Loucy (cell line): ENCODE measurements around the gene IGFBP3.

Source experiments
- H2AFZ ChIP-seq: fragments of 200-600 bp; sonication (generic); 2 replicates; pipeline ENCODE4 v1.6.0; 2016; ENCODE audit warnings: antibody characterized with exemption, mild to moderate bottlenecking, low read length, moderate library complexity
- H3F3A ChIP-seq: fragments of 200-600 bp; 2 replicates; pipeline ENCODE4 v1.6.0; 2016; ENCODE audit warnings: antibody characterized with exemption, low read depth, mild to moderate bottlenecking
- H3K27me3 ChIP-seq: fragments of 200-600 bp; sonication (generic); 2 replicates; pipeline ENCODE4 v1.6.1; 2014; ENCODE audit warnings: low read length, mild to moderate bottlenecking; ENCODE audit not compliant: insufficient read depth, poor library complexity, severe bottlenecking
- H3K36me3 ChIP-seq: fragments of 200-600 bp; sonication (generic); 2 replicates; pipeline ENCODE4 v1.6.1; 2016; ENCODE audit warnings: low read length; ENCODE audit not compliant: insufficient read depth
- H3K4me1 ChIP-seq: fragments of 200-600 bp; sonication (generic); 2 replicates; pipeline ENCODE4 v1.5.1; 2014; ENCODE audit warnings: low read length, mild to moderate bottlenecking; ENCODE audit not compliant: insufficient read depth, poor library complexity, severe bottlenecking
- H3K4me2 ChIP-seq: fragments of 200-600 bp; sonication (generic); 2 replicates; pipeline ENCODE4 v1.6.0; 2014; ENCODE audit warnings: antibody characterized with exemption, low read length, low read depth, mild to moderate bottlenecking; ENCODE audit not compliant: poor library complexity, severe bottlenecking
- H3K4me3 ChIP-seq: fragments of 200-600 bp; sonication (generic); 2 replicates; pipeline ENCODE4 v1.5.1; 2014; ENCODE audit warnings: low read length, mild to moderate bottlenecking, mixed read lengths; ENCODE audit not compliant: poor library complexity, severe bottlenecking
- H3K79me2 ChIP-seq: fragments of 200-600 bp; sonication (generic); 2 replicates; pipeline ENCODE4 v1.6.1; 2014; ENCODE audit warnings: low read length; ENCODE audit not compliant: insufficient read depth
- H3K9ac ChIP-seq: fragments of 200-600 bp; sonication (generic); 2 replicates; pipeline ENCODE4 v1.6.0; 2014; ENCODE audit warnings: mild to moderate bottlenecking, low read depth, low read length, moderate library complexity; ENCODE audit not compliant: poor library complexity, severe bottlenecking
- H3K9me2 ChIP-seq: fragments of 200-600 bp; sonication (generic); replicated peaks from 2 replicates; pipeline ENCODE4 v1.6.1; 2016; ENCODE audit warnings: low read depth, low read length, mixed read lengths
- H3K9me3 ChIP-seq: fragments of 200-600 bp; sonication (generic); 2 replicates; pipeline ENCODE4 v1.6.1; 2014; ENCODE audit warnings: mild to moderate bottlenecking, antibody characterized with exemption, low read length, low read depth; ENCODE audit not compliant: insufficient read depth
- H4K20me1 ChIP-seq: fragments of 200-600 bp; sonication (generic); 2 replicates; pipeline ENCODE4 v1.6.0; 2014; ENCODE audit warnings: antibody characterized with exemption, low read length, mild to moderate bottlenecking; ENCODE audit not compliant: insufficient read depth, poor library complexity, severe bottlenecking
- EZH2phosphoT487 ChIP-seq: fragments of 200-600 bp; IDR thresholded peaks from 2 replicates; pipeline ENCODE4 v1.6.1; 2018; ENCODE audit warnings: antibody characterized with exemption, mild to moderate bottlenecking, moderate library complexity, borderline replicate concordance
- TF ChIP-seq, protein P1 (sequence below): fragments of 200-600 bp; sonication (generic); conservative IDR thresholded peaks from 2 replicates; pipeline ENCODE4 v1.5.1; 2014; ENCODE audit warnings: mild to moderate bottlenecking, antibody characterized with exemption, low read length

IGFBP3 gene

DNA sequence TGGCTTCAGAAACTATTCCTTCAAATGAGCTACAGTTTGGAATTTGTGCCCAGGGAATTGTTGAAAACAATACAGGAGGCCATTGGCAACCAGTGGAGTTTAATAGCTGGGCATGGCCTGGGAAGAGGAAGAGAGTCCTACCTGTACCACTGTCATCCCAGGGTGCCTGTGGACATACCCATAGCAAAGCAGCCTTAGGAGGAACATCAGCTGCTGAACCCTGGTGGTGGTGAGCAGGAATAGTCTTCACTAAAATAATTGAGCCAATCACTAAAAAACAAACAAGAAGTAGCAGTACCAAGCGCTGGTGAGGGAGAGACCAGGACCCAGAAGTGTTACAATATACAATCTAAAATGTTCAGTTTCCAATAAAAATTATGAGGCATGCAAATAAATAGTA, 18.3 kb downstream of the IGFBP3 start:
- no peak overlapping the region for H3K9ac ChIP-seq
- H3K9me3 ChIP-seq, result no peaks in the 10 kb centered on the region
- no peaks in the 10 kb centered on the region for H3K79me2 ChIP-seq
- H3K9me2 ChIP-seq, result 0 out of 2 replicates have a peak, but pooled peaks cover 5% of the 10 kb centered on the region
- H3K36me3 ChIP-seq, result no peaks in the 10 kb centered on the region
- TF ChIP-seq, protein P1, sequence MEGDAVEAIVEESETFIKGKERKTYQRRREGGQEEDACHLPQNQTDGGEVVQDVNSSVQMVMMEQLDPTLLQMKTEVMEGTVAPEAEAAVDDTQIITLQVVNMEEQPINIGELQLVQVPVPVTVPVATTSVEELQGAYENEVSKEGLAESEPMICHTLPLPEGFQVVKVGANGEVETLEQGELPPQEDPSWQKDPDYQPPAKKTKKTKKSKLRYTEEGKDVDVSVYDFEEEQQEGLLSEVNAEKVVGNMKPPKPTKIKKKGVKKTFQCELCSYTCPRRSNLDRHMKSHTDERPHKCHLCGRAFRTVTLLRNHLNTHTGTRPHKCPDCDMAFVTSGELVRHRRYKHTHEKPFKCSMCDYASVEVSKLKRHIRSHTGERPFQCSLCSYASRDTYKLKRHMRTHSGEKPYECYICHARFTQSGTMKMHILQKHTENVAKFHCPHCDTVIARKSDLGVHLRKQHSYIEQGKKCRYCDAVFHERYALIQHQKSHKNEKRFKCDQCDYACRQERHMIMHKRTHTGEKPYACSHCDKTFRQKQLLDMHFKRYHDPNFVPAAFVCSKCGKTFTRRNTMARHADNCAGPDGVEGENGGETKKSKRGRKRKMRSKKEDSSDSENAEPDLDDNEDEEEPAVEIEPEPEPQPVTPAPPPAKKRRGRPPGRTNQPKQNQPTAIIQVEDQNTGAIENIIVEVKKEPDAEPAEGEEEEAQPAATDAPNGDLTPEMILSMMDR, result no peak
- no peak for TF ChIP-seq EZH2phosphoT487
- no peak overlapping the region for H2AFZ ChIP-seq
- no peak overlapping the region for H3K4me3 ChIP-seq
- H3F3A ChIP-seq, result no peaks in the 10 kb centered on the region
- H4K20me1 ChIP-seq, result no peaks in the 10 kb centered on the region
- no peaks in the 10 kb centered on the region for H3K27me3 ChIP-seq
- no peaks in the 10 kb centered on the region for H3K4me1 ChIP-seq
- H3K4me2 ChIP-seq, result no peak overlapping the region

- no peak overlapping the region for H3K9ac ChIP-seq
- no peak overlapping the region for H3K4me2 ChIP-seq
- H3K9me3 ChIP-seq, result no peaks in the 10 kb centered on the region
- H3K27me3 ChIP-seq, result no peaks in the 10 kb centered on the region
- H3K79me2 ChIP-seq, result no peaks in the 10 kb centered on the region
- H3F3A ChIP-seq, result no peaks in the 10 kb centered on the region
- H2AFZ ChIP-seq, result no peak overlapping the region
- TF ChIP-seq, protein P1, result no peak
- TF ChIP-seq EZH2phosphoT487, result no peak
- H3K4me3 ChIP-seq, result no peak overlapping the region
- no peaks in the 10 kb centered on the region for H3K36me3 ChIP-seq
- H3K4me1 ChIP-seq, result no peaks in the 10 kb centered on the region
- H4K20me1 ChIP-seq, result no peaks in the 10 kb centered on the region
- 0 out of 2 replicates have a peak, but pooled peaks cover 5% of the 10 kb centered on the region for H3K9me2 ChIP-seq
Measured at GRCh38 chr7:45901566-45901965, 19.5 kb downstream of the IGFBP3 start.

GRCh38 chr7:45898222-45898621, 22.9 kb downstream of the IGFBP3 start:
- no peaks in the 10 kb centered on the region for H3K27me3 ChIP-seq
- no peaks in the 10 kb centered on the region for H3K9me3 ChIP-seq
- no peaks in the 10 kb centered on the region for H3F3A ChIP-seq
- no peak overlapping the region for H3K9ac ChIP-seq
- no peaks in the 10 kb centered on the region for H4K20me1 ChIP-seq
- no peaks in the 10 kb centered on the region for H3K36me3 ChIP-seq
- H3K4me2 ChIP-seq, result no peak overlapping the region
- no peaks in the 10 kb centered on the region for H3K4me1 ChIP-seq
- no peaks in the 10 kb centered on the region for H3K9me2 ChIP-seq
- H2AFZ ChIP-seq, result no peak overlapping the region
- H3K79me2 ChIP-seq, result no peaks in the 10 kb centered on the region
- H3K4me3 ChIP-seq, result no peak overlapping the region
- TF ChIP-seq, protein P1, result no peak
- TF ChIP-seq EZH2phosphoT487, result no peak
